HG03457 (cell line): ENCODE measurements around the gene FAM98C.
"Not testable (repeated sequence)": the region's sequence is repeated elsewhere in the genome, so short reads cannot be mapped to it uniquely, and the experiment has no call there.

Experiments
- ATAC-seq: cut with Tn5 transposase; IDR thresholded peaks from one replicate; pipeline ENCODE4 v1.9.1; 2021; ENCODE audit warnings: moderate number of reproducible peaks; ENCODE audit not compliant: unreplicated experiment

FAM98C gene

DNA sequence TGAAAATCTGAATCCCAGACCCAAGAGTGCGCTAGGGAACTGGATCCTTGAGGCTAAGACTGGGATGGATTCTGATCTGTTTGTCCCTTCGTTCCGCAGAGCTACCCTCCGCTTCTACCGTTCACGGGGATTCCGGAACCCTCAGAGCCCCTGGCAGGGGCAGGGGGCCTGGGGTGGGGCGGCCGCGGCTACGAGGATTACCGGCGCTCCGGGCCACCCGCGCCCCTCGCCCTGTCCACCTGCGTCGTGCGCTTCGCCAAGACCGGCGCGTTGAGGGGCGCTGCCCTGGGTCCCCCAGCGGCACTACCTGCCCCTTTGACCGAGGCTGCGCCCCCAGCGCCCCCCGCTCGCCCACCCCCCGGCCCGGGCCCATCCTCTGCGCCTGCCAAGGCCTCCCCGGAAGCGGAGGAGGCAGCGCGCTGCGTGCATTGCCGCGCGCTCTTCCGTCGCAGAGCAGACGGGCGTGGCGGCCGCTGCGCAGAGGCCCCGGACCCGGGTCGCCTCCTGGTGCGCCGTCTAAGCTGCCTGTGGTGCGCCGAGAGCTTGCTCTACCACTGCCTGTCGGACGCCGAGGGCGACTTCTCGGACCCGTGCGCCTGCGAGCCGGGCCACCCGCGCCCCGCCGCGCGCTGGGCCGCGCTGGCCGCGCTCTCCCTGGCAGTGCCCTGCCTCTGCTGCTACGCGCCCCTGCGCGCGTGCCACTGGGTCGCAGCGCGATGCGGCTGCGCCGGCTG, 7.3 kb upstream of the FAM98C start:
- no peak for ATAC-seq

- no peak for ATAC-seq
These were observed 3.8 kb upstream of the FAM98C start for GRCh38 chr19:38399081-38399480.

DNA sequence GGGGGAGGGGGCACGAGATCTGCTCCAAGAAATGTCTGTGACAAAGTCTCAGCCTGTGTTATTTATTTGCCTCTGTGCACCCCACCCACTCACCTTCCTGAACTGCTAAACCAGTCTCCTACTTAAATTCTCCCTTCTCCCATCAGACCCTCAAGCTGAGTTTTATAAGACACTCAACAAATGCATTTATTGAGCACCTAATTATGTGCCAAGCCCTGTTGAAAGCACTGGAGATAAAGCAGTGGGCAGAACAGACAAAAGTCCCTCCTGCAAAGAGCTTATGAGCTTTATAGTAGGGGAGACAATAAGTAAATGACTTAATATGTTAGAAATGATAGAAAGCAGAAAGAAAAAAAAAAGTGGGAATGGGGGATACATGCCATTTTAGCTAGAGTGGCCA, 3.4 kb upstream of the FAM98C start:
- no peak for ATAC-seq

GRCh38 chr19:38400361-38400760, 2.5 kb upstream of the FAM98C start:
- ATAC-seq, result no peak

DNA sequence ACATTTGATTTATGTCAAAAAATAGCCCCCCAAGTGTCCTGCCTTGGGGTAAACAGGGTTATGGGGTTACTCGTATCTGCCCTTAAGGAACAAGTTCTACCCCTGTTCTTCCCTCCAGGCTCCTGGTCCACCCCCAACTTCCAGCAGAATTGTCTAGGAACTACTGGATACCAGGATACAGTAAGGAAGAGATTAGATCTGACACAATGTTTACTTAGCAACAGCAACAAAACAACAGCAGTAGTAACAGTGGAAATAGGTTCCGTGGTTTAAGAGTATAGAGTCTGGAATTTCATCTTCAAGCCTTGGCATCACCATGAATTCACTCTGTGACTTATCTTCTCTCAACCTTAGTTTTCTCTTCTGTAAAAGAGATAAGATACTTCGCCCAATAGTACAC, 1.7 kb upstream of the FAM98C start:
- ATAC-seq, result no peak

- ATAC-seq, result no peak
These were observed 298 bp upstream of the FAM98C start for GRCh38 chr19:38402623-38402966.

- ATAC-seq, result no peak
These were observed 2.0 kb downstream of the FAM98C start for GRCh38 chr19:38404858-38405257.

DNA sequence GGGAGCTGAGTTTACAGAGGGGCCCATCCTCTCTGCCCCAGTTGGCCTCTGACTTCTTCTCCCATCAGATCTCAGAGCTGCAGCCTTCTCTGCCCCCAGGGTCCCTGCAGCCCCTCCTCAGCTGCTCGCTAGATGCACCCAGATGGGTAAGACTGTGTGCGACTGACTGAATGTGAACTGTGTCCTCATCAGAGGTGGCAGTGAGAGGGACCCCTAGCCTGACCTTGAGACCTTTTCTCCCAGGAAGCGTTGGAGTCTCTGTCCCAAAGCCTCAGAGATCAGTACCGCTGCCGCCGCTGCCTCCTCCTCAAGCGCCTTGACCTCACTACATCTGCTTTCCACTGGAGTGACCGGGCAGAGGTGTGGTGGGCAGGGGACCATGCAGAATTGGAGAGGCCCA, 2.4 kb downstream of the FAM98C start:
- ATAC-seq, result no peak

DNA sequence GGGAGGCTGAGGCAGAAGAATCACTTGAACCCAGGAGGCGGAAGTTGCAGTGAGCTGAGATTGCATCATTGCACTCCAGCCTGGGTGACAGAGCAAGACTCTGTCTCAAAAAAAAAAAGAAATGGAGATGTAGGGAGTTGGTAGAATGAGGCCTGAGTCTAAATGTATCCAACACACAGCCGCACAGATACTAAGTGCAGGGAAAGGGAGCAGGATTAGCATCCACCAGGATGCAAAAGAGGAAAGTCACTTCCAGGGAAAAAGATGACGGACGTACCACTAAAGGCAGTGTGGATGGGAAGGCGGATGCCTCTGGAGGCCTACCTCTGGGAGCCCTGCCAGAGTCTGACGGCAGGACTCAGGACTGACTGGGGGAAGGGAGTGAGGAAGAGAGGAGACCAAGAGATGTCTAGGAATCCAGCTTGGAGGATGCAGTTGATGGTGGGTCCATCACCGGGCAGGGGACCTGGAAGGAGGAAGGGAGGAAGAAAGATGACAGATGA, 6.8 kb downstream of the FAM98C start:
- ATAC-seq, result no peak

DNA sequence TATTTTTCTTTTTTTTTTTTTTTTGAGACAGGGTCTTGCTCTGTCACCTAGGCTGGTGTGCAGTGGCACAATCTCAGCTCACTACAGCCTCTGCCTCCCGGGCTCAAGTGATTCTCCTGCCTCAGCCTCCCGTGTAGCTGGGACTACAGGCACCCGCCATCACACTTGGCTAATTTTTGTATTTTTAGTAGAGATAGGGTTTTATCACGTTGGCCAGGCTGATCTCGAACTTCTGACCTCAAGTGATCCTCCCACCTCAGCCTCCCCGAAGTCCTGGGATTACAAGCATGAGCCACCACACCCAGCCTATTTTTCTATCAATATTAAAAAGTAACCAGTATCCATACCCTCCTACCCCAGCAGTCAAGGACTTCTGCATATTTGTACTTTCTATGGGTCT, 7.5 kb downstream of the FAM98C start:
- not testable (repeated sequence) for ATAC-seq

DNA sequence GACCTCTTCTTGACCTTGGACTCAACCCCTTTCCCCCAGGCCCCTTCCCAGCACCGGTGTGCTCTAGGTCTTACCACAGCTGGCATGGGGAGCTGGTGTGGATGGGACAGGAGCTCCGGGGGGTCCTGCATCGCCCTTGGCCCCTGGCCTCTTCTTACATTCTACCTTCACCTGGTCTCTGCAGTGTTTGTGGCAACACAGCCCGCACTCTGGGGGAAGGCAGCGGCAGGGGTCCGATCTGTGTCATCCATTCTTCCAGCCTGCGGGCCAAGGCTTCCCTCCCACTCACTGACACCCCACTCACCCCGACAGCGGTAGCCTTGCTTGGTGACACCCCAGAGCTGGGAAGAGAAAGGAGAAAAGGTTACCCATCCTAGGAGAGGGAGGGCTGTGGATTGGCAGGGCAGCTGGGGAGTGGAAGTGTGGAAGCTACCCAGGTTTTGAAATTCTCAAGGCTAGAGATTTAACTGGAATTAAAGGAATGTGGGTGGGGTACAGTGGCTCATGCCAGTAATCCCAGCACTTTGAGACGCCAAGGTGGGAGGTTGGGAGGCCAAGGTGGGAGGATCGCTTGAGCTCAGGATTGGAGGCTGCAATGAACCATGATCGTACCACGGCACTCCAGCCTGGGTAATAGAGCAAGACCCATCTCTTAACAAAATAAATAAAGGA, 8.3 kb downstream of the FAM98C start:
- no peak for ATAC-seq

DNA sequence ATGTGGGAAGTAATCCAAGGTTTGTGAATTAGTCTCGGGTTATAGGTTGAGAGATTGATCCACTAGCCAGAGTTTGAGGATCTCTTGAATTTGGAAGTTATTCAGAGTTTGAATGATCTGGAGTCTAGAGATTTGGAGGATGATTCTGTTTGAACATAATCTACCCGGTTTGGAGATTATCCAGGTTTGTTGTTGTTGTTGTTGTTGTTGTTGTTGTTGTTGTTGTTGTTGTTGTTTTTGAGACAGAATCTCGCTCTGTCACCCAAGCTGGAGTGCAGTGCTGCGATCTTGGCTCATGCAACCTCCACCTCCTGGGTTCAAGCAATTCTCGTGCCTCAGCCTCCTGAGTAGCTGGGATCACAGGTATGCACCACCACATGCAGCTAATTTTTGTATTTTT, 9.0 kb downstream of the FAM98C start:
- not testable (repeated sequence) for ATAC-seq

DNA sequence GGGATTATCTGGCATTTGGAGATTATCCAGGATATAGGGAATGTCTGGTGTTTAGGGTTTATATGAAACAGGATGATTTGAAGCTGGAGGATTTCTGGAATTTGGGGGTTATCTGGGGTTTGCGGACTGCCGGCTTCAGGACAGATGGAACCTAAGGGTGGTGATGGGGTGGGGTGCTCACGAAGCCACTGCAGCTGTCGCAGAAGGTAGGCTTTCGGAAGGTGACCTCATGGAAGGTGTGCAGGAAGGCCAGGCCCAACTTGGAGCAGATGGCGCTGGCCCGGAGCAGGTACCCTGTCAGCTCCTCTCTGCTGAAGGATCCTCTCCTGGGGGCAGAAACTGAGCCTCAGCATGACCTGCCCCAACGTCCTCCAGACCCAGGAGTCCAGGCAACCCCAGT, 9.6 kb downstream of the FAM98C start:
- no peak for ATAC-seq

GRCh38 chr19:38412961-38413360, 10.1 kb downstream of the FAM98C start:
- ATAC-seq, result no peak

- ATAC-seq, result no peak
These were observed 10.5 kb downstream of the FAM98C start for GRCh38 chr19:38413416-38413815.

GRCh38 chr19:38417146-38417543, 14.3 kb downstream of the FAM98C start:
- no peak for ATAC-seq

DNA sequence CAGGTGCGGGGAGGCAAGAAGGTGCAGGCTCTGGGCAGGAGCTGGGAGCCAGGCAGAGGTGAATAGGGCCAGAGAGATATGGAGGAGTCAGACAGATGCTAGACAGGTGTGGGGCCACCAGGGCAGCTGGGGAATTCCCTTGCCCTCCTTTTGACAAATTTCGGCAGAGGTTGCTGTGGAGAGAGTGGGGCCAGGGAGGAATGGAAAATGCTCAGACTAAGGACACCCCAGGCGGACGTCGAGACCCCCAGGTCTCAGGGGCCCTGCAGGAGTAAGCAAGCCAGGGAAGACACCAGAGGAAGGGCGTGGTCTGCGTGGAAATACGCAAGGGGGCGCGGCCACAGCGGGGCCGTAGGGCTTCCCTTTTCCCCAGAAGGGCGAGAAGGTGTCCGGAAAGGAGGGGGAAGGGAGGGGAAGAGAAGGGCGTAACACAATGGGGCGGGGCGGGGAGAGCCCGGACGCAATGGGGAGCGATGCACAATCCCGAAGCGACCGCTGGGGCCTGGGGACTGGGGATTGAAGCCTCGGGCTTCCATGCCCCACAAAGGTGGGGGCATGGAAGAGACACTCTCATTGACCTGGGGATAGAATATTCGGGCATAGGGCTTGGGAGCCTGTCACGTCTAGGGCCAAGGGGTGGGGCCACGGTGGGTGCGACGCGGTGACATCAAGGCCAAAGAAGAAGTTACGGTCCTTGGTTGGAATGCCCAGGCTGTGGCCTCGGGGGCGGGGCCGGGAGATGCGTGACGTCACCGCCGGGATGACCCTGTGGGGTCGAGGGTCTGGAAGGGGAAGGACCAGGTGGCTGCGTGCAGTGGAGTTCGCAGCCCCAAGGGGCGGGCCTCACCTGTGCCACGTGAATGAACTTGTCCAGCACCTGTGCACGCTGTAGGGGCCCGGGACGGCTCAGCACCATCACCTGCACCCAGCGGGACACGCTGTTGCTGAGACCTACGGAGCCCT, 14.9 kb downstream of the FAM98C start:
- ATAC-seq, result no peak

GRCh38 chr19:38420935-38421334, 18.0 kb downstream of the FAM98C start:
- ATAC-seq, result no peak

DNA sequence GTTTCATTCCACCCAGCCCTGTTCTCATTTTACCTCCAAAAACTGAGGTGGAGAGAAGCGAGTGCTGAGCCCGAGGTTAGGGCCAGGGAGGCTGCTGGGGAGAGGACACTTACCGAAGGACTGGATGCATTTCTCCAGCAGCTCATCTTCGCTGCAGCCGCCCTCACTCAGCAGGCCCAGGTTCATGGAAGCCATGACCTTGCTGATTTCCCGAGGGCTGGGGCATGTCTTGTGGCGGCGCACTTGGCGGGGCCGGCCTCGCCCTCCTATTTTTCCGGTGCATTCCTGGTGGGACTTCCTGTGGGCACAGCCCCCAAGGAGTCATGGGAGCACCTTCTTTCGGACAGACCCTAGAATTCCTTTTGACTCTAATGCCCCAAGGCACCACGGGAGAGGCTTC, 19.0 kb downstream of the FAM98C start:
- no peak for ATAC-seq

- ATAC-seq, result no peak
These were observed 19.5 kb downstream of the FAM98C start for GRCh38 chr19:38422438-38422837.

DNA sequence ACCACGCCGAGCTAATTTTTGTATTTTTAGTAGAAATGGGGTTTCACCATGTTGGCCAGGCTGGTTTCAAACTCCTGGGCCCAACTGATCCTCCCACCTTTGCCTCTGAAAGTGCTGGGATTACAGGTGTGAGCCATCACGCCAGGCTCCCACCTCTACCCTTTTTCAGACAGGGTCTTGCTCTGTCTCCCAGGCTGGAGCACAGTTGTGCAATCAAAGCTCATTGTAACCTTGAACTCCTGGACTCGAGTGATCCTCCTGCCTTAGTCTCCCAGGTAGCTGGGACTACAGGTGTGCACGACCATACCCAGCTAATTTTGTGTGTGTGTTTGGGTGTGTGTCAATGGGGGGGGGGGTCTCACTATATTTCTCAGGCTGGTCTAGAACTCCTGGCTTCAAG, 21.4 kb downstream of the FAM98C start:
- no peak for ATAC-seq
